ENCODE data around the gene CDC42EP3. TPM values are rescaled to one million over a fixed set of nuclear protein-coding genes. Genes with fewer than 3 reads are reported as not detected.

The CDC42EP3 gene
- total RNA-seq, 1 donor = 79.9 TPM

- Histone ChIP-seq H3K27me3 (ENCODE audit: insufficient read depth, low read length) (no peaks in the 10 kb centered on the region), H3K4me3 (ENCODE audit: low read length) (peak overlapping the region; percentile 82), H3K4me1 (ENCODE audit: insufficient read depth, low read length) (peaks cover 68% of the 10 kb centered on the region), H3K9me3 (ENCODE audit: low read depth, low read length) (no peaks in the 10 kb centered on the region)
These were observed 318 bp upstream of the CDC42EP3 start for GRCh38 chr2:37671816-37672103.

GRCh38 chr2:37670378-37671008 lies 949 bp downstream of the CDC42EP3 start:
- Histone ChIP-seq H3K4me1 (ENCODE audit: insufficient read depth, low read length) (peaks cover 76% of the 10 kb centered on the region), H3K27me3 (ENCODE audit: insufficient read depth, low read length) (no peaks in the 10 kb centered on the region), H3K4me3 (ENCODE audit: low read length) (peak overlapping the region; percentile 82), H3K9me3 (ENCODE audit: low read depth, low read length) (no peaks in the 10 kb centered on the region)

DNA sequence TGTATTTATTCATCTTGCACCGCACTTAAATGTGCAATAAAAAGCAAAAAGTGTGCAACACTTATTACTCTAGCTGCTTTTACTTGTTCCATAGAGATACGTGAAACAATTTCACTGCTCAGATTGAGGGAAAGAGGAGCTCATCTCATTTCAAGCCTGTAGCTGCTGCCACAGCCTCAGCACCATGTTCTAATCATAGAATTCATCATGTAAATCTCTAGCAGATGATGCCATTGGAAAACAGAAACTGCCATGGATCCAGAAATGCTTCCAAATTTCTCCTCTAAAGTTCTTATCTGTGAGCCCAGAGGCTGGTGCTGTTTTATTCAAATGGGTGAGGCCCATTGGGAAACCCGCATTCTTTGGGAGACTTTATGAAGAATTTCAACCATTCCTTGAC lies 2.0 kb downstream of the CDC42EP3 start:
- peak overlapping the region; percentile 82 for H3K4me3 ChIP-seq (ENCODE audit: low read length)
- H3K4me1 ChIP-seq (ENCODE audit: insufficient read depth, low read length) = peaks cover 78% of the 10 kb centered on the region
- no peaks in the 10 kb centered on the region for H3K27me3 ChIP-seq (ENCODE audit: insufficient read depth, low read length)
- H3K9me3 ChIP-seq (ENCODE audit: low read depth, low read length) = no peaks in the 10 kb centered on the region

DNA sequence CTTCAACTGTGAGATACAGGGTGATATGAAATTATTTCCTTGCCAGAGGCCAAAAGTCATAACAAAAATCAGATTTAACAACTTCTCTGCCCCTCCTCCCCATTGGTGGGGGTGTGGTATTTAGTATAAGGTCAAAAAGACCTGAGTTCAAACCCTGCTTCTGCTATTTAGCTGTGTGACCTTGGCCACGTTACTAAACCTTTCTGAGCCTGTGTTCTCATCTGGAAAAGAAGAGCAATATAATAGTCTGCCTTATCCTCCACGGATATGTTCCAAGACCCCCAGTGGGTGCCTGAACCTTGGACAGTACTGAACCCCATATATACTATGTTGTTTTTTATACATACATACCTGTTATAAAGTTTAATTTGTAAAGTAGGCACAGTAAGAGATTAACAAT lies 3.7 kb downstream of the CDC42EP3 start:
- H3K4me3 ChIP-seq (ENCODE audit: low read length) = no peak overlapping the region

DNA sequence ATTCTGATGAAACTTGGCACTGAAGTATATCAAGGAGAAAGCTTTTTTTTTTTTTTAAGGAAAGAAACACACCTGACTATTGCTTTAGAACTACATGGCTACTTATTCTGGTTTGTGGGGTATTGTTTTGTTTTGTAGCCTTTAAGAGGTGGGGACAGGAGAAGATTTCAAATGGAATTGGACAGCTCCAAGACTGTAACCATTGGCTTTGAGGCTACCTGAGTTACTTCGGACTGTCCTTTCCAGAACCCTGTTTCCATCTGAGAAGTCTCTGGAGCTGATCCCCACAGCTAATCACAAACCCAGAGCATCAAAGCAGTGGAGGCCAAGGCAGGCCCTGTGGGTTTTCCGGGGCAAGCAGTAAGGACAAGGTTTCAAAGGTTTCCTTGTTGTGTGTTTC lies 4.7 kb downstream of the CDC42EP3 start:
- H3K27me3 ChIP-seq (ENCODE audit: insufficient read depth, low read length) = no peaks in the 10 kb centered on the region
- H3K9me3 ChIP-seq (ENCODE audit: low read depth, low read length) = no peaks in the 10 kb centered on the region
- H3K4me3 ChIP-seq (ENCODE audit: low read length) = no peak overlapping the region
- peaks cover 90% of the 10 kb centered on the region for H3K4me1 ChIP-seq (ENCODE audit: insufficient read depth, low read length)

More for the DNA sequence above, 3.7 kb downstream of the CDC42EP3 start:
- H3K9me3 ChIP-seq (ENCODE audit: low read depth, low read length) = no peaks in the 10 kb centered on the region
- H3K4me1 ChIP-seq (ENCODE audit: insufficient read depth, low read length) = peaks cover 84% of the 10 kb centered on the region
- H3K27me3 ChIP-seq (ENCODE audit: insufficient read depth, low read length) = no peaks in the 10 kb centered on the region

DNA sequence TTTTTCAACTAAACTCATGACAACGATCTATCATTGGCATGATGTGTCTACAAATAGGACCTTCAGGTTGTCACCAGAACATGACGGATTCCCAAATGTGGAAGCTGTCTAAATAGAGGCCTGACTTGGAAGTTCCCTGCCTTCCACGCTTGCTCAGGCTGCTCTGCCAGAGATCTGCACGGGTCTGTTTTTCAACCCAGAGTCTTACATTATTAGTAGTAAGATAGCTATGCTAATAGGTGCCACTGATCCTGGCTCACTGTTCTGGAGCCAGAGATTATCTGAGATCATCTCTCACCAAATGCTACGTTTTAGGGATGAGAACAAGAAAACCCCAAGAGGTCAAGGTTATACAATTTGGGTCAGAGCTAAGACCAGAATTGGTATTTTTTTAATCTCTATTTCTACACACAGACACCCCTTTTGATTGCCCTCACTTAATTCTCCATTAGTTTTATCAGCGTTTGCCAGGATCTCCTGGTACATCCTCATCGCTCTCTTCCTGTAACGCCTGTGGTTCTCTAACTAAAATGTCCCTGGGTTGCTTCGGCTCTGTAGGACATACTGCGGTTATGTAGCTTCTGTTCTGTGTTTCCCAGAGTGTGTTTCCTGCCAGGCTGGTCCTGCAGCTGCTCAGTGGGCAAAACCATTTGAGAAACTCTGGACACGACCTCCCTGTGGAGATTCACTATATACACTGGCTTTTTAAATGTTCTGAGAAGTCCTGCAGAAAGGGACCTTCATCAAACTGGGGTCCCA lies 5.7 kb downstream of the CDC42EP3 start:
- peaks cover 97% of the 10 kb centered on the region for H3K4me1 ChIP-seq (ENCODE audit: insufficient read depth, low read length)
- no peaks in the 10 kb centered on the region for H3K9me3 ChIP-seq (ENCODE audit: low read depth, low read length)
- H3K27me3 ChIP-seq (ENCODE audit: insufficient read depth, low read length) = no peaks in the 10 kb centered on the region
- no peak overlapping the region for H3K4me3 ChIP-seq (ENCODE audit: low read length)

- Histone ChIP-seq H3K9me3 (ENCODE audit: low read depth, low read length) (no peaks in the 10 kb centered on the region), H3K4me3 (ENCODE audit: low read length) (no peak overlapping the region), H3K27me3 (ENCODE audit: insufficient read depth, low read length) (no peaks in the 10 kb centered on the region), H3K4me1 (ENCODE audit: insufficient read depth, low read length) (peaks cover 93% of the 10 kb centered on the region)
These were observed 6.4 kb downstream of the CDC42EP3 start for GRCh38 chr2:37665043-37665442.

DNA sequence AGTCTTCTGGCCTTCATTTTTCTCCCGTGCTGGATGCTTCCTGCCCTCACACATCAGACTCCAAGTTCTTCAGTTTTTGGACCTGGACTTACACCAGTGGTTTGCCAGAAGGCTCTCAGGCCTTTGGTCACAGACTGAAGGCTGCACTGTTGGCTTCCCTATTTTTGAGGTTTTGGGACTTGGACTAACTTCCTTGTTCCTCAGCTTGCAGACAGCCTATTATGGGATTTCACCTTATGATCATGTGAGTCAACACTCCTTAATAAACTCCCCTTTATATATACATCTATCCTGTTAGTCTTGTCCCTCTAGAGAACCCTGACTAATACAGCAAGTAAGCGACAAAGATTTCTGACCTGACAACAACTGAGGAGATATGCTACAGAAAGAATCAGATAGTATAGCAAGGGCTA lies 7.2 kb downstream of the CDC42EP3 start:
- Histone ChIP-seq H3K9me3 (ENCODE audit: low read depth, low read length) (no peaks in the 10 kb centered on the region), H3K4me1 (ENCODE audit: insufficient read depth, low read length) (peaks cover 91% of the 10 kb centered on the region), H3K27me3 (ENCODE audit: insufficient read depth, low read length) (no peaks in the 10 kb centered on the region), H3K4me3 (ENCODE audit: low read length) (no peak overlapping the region)

DNA sequence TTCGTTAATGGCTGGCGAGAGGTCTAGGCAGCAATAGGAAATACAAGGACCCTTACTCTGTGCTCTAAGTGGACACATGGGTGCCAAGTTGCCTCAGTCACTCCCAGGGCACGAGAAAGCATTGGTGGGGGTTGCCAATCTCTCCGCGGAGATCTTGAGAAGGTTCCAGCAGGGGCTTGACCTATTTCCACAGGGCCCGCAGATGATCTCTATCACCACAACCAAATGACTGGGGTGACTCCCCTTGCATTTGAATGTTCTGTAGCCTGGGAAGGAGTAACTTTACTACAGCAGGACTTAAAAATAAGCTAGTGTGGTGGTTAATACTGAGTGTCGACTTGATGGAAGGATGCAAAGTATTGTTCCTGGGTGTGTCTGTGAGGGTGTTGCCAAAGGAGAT lies 8.1 kb downstream of the CDC42EP3 start:
- Histone ChIP-seq H3K4me1 (ENCODE audit: insufficient read depth, low read length) (peaks cover 91% of the 10 kb centered on the region), H3K4me3 (ENCODE audit: low read length) (no peak overlapping the region), H3K9me3 (ENCODE audit: low read depth, low read length) (no peaks in the 10 kb centered on the region), H3K27me3 (ENCODE audit: insufficient read depth, low read length) (no peaks in the 10 kb centered on the region)

- Histone ChIP-seq H3K4me3 (ENCODE audit: low read length) (no peak overlapping the region), H3K4me1 (ENCODE audit: insufficient read depth, low read length) (peaks cover 89% of the 10 kb centered on the region), H3K27me3 (ENCODE audit: insufficient read depth, low read length) (no peaks in the 10 kb centered on the region), H3K9me3 (ENCODE audit: low read depth, low read length) (no peaks in the 10 kb centered on the region)
These were observed 11.7 kb downstream of the CDC42EP3 start for GRCh38 chr2:37659723-37660122.

DNA sequence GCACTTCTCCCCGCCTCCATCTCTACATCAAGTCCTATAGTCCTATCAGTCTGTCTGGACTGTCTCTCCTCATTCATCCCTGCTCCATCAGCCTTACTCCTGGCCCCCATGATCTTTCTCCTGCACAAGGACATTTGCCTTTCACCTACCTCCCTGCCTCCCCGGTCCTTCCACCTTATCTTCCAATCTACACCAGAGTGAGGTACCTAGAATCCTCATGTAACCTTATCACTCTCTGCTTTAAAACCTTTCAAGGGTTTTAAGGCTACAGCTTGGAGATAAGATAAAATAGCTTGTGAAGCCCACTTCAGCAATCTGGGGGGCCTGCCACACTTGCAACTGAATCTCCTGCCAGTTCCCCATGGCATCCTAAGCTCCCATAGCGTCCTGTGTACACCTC lies 12.8 kb downstream of the CDC42EP3 start:
- Histone ChIP-seq H3K4me1 (ENCODE audit: insufficient read depth, low read length) (peaks cover 90% of the 10 kb centered on the region), H3K4me3 (ENCODE audit: low read length) (no peak overlapping the region), H3K27me3 (ENCODE audit: insufficient read depth, low read length) (no peaks in the 10 kb centered on the region), H3K9me3 (ENCODE audit: low read depth, low read length) (no peaks in the 10 kb centered on the region)

DNA sequence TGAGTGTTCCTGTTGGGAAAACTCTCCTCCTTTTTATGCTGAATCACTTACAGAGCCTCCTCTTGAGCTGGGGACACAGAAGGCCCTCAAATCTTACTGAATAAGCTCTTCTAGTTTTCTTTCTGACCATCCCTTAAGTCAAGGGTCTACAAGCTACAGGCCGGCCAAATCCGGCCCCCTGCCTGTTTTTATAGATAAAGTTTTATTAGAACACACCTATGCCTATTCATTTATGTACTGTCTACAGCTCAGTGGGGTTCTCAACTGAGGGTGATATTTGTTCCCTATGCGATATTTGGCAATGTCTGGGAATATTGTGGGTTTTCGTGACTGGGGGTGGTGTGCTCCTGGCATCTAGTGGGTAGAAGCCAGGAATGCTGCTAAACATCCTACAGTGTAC lies 14.0 kb downstream of the CDC42EP3 start:
- peaks cover 90% of the 10 kb centered on the region for H3K4me1 ChIP-seq (ENCODE audit: insufficient read depth, low read length)
- H3K27me3 ChIP-seq (ENCODE audit: insufficient read depth, low read length) = no peaks in the 10 kb centered on the region
- H3K9me3 ChIP-seq (ENCODE audit: low read depth, low read length) = no peaks in the 10 kb centered on the region
- no peak overlapping the region for H3K4me3 ChIP-seq (ENCODE audit: low read length)

DNA sequence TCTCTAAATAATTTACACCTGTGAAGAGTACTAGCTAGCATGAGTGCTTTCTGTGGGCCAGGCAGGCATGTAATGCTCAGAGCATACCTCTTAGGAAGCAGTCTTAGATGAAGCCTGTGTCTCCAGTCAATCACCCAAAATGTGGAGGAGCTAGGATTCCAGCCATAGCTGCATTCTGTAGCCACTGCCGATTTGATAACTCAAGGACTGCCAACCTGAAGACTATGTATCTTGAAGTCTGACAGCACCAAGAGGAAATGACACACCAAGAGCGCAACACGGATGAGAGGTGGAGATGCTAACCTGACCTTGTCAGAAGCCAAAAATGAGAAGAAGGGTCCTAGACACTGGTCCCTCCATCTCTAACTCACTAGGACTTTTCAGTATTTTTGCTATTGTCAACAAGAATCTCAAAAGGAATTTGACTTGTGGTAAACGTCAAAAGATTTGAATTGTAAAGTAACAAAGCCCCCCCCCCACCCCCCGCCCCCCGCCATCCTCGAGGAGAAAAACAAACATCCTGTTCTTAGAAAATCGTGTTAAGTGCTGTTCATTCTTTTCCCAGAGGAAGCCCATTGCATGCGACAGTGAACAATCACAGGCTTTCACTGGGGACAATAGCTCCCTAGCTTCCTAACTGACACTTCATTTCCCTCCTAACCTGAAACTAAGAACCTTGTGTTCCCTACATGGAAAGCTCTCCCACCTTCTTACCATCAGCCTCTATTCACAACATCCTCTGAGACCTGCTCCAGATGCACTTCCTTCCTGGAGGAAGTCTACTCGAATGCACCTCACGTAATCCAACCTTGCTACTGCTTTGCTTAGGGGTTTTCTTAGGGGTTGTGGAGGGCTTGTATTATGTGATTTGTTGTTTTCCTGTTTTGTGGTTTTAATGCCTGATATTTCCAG lies 14.7 kb downstream of the CDC42EP3 start:
- H3K27me3 ChIP-seq (ENCODE audit: insufficient read depth, low read length) = no peaks in the 10 kb centered on the region
- no peaks in the 10 kb centered on the region for H3K9me3 ChIP-seq (ENCODE audit: low read depth, low read length)
- peaks cover 90% of the 10 kb centered on the region for H3K4me1 ChIP-seq (ENCODE audit: insufficient read depth, low read length)
- no peak overlapping the region for H3K4me3 ChIP-seq (ENCODE audit: low read length)

DNA sequence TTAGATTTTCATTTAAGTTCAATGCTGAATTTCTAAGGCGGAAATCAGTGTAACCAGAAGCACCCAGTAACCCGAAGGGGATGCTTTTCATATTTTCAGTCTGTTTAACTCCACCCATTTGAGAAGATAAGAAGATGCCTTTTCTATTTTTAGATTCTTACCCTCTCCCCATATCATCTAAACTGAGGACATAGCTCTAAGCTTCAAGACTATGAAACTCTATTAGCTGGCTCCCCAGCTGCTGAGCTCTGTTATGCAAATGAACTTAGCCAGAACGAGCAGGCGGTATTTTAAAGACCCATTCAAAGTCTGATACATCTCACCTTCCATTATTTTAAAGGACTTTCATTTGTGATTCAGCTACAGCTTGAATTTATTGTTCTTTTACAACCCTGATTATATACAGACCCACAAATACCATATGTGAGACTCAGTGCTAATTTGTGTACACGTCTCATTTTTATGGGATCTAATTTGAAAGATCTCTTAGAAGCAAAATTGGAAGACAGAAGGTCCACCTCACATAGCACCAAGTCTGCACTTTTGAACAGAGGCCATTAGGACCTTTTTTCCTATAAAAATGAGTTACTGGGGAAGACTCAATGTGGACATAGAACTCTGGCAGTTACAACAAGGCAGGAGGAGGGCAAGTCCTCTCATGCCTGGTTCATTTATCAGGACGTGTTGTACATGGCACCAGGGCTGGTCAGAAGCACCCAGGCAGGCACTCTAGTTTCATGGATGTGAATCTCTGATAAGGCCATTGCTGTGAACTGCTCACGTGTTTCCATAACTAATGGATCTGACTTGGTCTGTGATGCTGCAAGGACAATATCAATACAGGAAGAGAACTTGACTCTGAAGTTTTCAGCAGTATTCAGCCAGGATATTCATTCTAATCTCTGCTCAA lies 16.3 kb downstream of the CDC42EP3 start:
- Histone ChIP-seq H3K27me3 (ENCODE audit: insufficient read depth, low read length) (no peaks in the 10 kb centered on the region), H3K4me1 (ENCODE audit: insufficient read depth, low read length) (peaks cover 96% of the 10 kb centered on the region), H3K9me3 (ENCODE audit: low read depth, low read length) (no peaks in the 10 kb centered on the region), H3K4me3 (ENCODE audit: low read length) (no peak overlapping the region)

All from mononuclear cell (primary cell).